A549 (cell line): ENCODE results near the gene CNR1.

Experiments used
- CHD2 ChIP-seq: fragments of 150-350 bp; IDR thresholded peaks from 2 replicates; pipeline ENCODE4 v1.6.1; 2014; ENCODE audit warnings: low read length; ENCODE audit not compliant: partially characterized antibody
- EHMT2 ChIP-seq: fragments of 200-600 bp; sonication (generic); IDR thresholded peaks from 2 replicates; pipeline ENCODE4 v1.6.1; 2016; ENCODE audit warnings: antibody characterized with exemption, low read depth, mild to moderate bottlenecking, moderate library complexity
- MAFK ChIP-seq: fragments of 450-650 bp; IDR thresholded peaks from 2 replicates; pipeline ENCODE4 v1.6.1; 2014; ENCODE audit not compliant: partially characterized antibody
- NR3C1 ChIP-seq: fragments of >200 bp; sonication (Bioruptor Twin); formaldehyde crosslinking; IDR thresholded peaks from 3 replicates; pipeline ENCODE4 v1.6.1; 2017
- PHF8 ChIP-seq: fragments of 200-600 bp; sonication (generic); IDR thresholded peaks from 2 replicates; pipeline ENCODE4 v1.6.1; 2016; ENCODE audit warnings: low read depth, mild to moderate bottlenecking, antibody characterized with exemption, moderate library complexity, borderline replicate concordance
- POLR2A ChIP-seq: IDR thresholded peaks from 2 replicates; pipeline ENCODE4 v1.6.1; 2012; ENCODE audit warnings: mild to moderate bottlenecking, low read length
- RAD21 ChIP-seq, 2 experiments: fragments of >200 bp in 1 of 2; sonication (Bioruptor Twin) in 1 of 2; formaldehyde crosslinking in 1 of 2; IDR thresholded peaks in 1 of 2; conservative IDR thresholded peaks in 1 of 2; 2 replicates in 1 of 2; 3 replicates in 1 of 2; pipeline ENCODE4 v1.6.1; 2012 to 2018; ENCODE audit warnings: inconsistent platforms in 1 of 2
- RFX5 ChIP-seq: fragments of 450-650 bp; IDR thresholded peaks from 2 replicates; pipeline ENCODE4 v1.7.1; 2014; ENCODE audit warnings: antibody characterized with exemption, mild to moderate bottlenecking, moderate library complexity
- RNF2 ChIP-seq: fragments of 200-600 bp; sonication (generic); IDR thresholded peaks from 2 replicates; pipeline ENCODE4 v1.6.1; 2016; ENCODE audit warnings: low read depth, mild to moderate bottlenecking, antibody characterized with exemption, moderate library complexity, borderline replicate concordance
- ZFP36 ChIP-seq: fragments of 450-650 bp; IDR thresholded peaks from 2 replicates; pipeline ENCODE4 v1.6.1; 2014; ENCODE audit warnings: borderline replicate concordance; ENCODE audit not compliant: partially characterized antibody
- TF ChIP-seq, protein P1 (sequence below): fragments of >200 bp; sonication (Bioruptor Twin); formaldehyde crosslinking; IDR thresholded peaks from 3 replicates; pipeline ENCODE4 v1.5.1; 2016
- TF ChIP-seq, protein P2 (sequence below): IDR thresholded peaks from 2 replicates; pipeline ENCODE4 v1.6.1; 2012
- TF ChIP-seq, protein P3 (sequence below): IDR thresholded peaks from 2 replicates; pipeline ENCODE4 v1.6.1; 2012; ENCODE audit warnings: low read depth, borderline replicate concordance
- TF ChIP-seq, protein P4 (sequence below): IDR thresholded peaks from 2 replicates; pipeline ENCODE4 v1.6.1; 2012

DNA sequence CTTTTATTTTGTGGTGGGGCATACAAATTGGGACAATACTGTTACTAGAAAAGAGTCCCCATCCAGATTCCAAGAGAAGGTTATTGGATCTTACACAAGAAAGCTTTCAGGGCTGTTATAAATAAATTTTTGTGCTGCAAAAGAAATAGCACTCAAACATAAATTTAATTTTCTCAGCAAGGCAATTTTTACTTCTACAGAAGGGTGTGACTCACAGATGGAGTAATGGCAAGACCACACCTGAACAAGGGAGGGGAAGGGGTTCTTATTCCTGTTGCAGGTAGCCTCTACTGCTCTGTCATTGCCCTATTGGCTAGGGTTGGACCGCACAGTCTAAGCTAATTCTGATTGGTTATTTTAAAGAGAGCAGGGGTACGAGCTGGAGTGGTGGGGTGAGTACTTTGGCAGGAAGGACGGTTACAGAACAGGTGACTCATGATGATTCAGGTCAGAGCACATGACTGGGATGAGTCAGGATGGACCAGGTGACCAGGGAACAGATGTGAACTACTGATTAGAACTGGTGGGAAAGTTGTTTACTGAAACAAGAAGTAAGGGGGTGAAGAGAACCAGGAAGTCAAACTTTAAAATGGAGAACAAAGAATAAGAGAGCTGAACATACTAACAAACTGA lies 41.1 kb downstream of the CNR1 start:
- TF ChIP-seq, protein P1, sequence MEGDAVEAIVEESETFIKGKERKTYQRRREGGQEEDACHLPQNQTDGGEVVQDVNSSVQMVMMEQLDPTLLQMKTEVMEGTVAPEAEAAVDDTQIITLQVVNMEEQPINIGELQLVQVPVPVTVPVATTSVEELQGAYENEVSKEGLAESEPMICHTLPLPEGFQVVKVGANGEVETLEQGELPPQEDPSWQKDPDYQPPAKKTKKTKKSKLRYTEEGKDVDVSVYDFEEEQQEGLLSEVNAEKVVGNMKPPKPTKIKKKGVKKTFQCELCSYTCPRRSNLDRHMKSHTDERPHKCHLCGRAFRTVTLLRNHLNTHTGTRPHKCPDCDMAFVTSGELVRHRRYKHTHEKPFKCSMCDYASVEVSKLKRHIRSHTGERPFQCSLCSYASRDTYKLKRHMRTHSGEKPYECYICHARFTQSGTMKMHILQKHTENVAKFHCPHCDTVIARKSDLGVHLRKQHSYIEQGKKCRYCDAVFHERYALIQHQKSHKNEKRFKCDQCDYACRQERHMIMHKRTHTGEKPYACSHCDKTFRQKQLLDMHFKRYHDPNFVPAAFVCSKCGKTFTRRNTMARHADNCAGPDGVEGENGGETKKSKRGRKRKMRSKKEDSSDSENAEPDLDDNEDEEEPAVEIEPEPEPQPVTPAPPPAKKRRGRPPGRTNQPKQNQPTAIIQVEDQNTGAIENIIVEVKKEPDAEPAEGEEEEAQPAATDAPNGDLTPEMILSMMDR, result no peak
- TF ChIP-seq RAD21 (conservative IDR thresholded peaks at IDR 0.05 in 1 of 2, IDR thresholded peaks at IDR 0.05 in 1 of 2) (no peak), RNF2 (no peak), RFX5 (no peak), EHMT2 (no peak), PHF8 (no peak), ZFP36 (no peak), MAFK (no peak), NR3C1 (no peak), CHD2 (no peak), POLR2A (no peak)
- TF ChIP-seq, protein P2, sequence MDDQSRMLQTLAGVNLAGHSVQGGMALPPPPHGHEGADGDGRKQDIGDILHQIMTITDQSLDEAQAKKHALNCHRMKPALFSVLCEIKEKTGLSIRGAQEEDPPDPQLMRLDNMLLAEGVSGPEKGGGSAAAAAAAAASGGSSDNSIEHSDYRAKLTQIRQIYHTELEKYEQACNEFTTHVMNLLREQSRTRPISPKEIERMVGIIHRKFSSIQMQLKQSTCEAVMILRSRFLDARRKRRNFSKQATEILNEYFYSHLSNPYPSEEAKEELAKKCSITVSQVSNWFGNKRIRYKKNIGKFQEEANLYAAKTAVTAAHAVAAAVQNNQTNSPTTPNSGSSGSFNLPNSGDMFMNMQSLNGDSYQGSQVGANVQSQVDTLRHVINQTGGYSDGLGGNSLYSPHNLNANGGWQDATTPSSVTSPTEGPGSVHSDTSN, result no peak
- TF ChIP-seq, protein P3, sequence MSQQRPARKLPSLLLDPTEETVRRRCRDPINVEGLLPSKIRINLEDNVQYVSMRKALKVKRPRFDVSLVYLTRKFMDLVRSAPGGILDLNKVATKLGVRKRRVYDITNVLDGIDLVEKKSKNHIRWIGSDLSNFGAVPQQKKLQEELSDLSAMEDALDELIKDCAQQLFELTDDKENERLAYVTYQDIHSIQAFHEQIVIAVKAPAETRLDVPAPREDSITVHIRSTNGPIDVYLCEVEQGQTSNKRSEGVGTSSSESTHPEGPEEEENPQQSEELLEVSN, result no peak
- TF ChIP-seq, protein P4, sequence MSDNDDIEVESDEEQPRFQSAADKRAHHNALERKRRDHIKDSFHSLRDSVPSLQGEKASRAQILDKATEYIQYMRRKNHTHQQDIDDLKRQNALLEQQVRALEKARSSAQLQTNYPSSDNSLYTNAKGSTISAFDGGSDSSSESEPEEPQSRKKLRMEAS, result no peak
